SK-N-SH (cell line): ENCODE results near the gene LHPP. TPM values are rescaled to one million over a fixed set of nuclear protein-coding genes. Genes with fewer than 3 reads are reported as not detected.

Source experiments
- CTCF ChIA-PET: fragments of 300-600, 350-600 bp; formaldehyde crosslinking; extraction: SDS; loops from one replicate; lab custom pipeline; 2021; lab: Yijun Ruan, JAX
- POLR2A ChIA-PET: fragments of 350-600 bp; sonication (Branson Sonifier 250); formaldehyde crosslinking; extraction: SDS; loops from one replicate; lab custom pipeline; 2020; ENCODE audit warnings: antibody characterized with exemption, inconsistent platforms; lab: Yijun Ruan, JAX
- DNase-seq: peaks from one replicate; pipeline ENCODE4 v3.0.0; 2012
- H2AFZ ChIP-seq: fragments of 200-600 bp; sonication (generic); 2 replicates; pipeline ENCODE4 v1.8.1; 2016; ENCODE audit warnings: antibody characterized with exemption, mild to moderate bottlenecking, low read depth
- H3F3A ChIP-seq: fragments of 200-600 bp; sonication (generic); replicated peaks from 2 replicates; pipeline ENCODE3; 2016; ENCODE audit warnings: antibody characterized with exemption, mild to moderate bottlenecking; ENCODE audit not compliant: insufficient read depth
- H3K27ac ChIP-seq, 2 experiments: fragments of 200-500 bp in 1 of 2; fragments of 200-600 bp in 1 of 2; sonication (Bioruptor generic) in 1 of 2; sonication (generic), shearing (Covaris generic) in 1 of 2; 2 replicates each; pipeline versions ENCODE4 v1.5.1 to v1.6.1; 2014 to 2016; ENCODE audit warnings: low read depth in 2 of 2, inconsistent platforms in 1 of 2, low read length in 1 of 2, mild to moderate bottlenecking in 1 of 2, mixed read lengths in 1 of 2
- H3K27me3 ChIP-seq: fragments of 200-600 bp; sonication (generic), shearing (Covaris generic); 2 replicates; pipeline ENCODE4 v1.6.1; 2016; ENCODE audit warnings: mixed run types; ENCODE audit not compliant: insufficient read depth
- H3K36me3 ChIP-seq, 2 experiments: fragments of 200-500 bp in 1 of 2; fragments of 200-600 bp in 1 of 2; sonication (Bioruptor generic) in 1 of 2; sonication (generic) in 1 of 2; replicated peaks in 1 of 2; 2 replicates each; pipeline versions ENCODE3 to v1.5.1; 2014 to 2016; ENCODE audit warnings: low read length in 1 of 2, mild to moderate bottlenecking in 1 of 2; ENCODE audit not compliant: insufficient read depth in 2 of 2, control insufficient read depth in 1 of 2
- H3K4me1 ChIP-seq, 2 experiments: fragments of 200-500 bp in 1 of 2; fragments of 200-600 bp in 1 of 2; sonication (Bioruptor generic) in 1 of 2; sonication (generic), shearing (Covaris generic) in 1 of 2; 2 replicates each; pipeline versions ENCODE4 v1.5.1 to v1.6.1; 2014 to 2016; ENCODE audit warnings: low read depth in 1 of 2, low read length in 1 of 2, mixed run types in 1 of 2; ENCODE audit not compliant: insufficient read depth in 2 of 2, control insufficient read depth in 1 of 2
- H3K4me2 ChIP-seq: fragments of 200-600 bp; sonication (generic), shearing (Covaris generic); 2 replicates; pipeline ENCODE4 v1.6.1; 2017; ENCODE audit warnings: mixed run types
- H3K4me3 ChIP-seq, 2 experiments: fragments of 200-500 bp in 1 of 2; fragments of 200-600 bp in 1 of 2; sonication (Bioruptor generic) in 1 of 2; sonication (generic), shearing (Covaris generic) in 1 of 2; 2 replicates each; pipeline versions ENCODE4 v1.5.1 to v1.8.1; 2014 to 2016; ENCODE audit warnings: low read depth in 2 of 2, inconsistent platforms in 1 of 2, low read length in 1 of 2, mild to moderate bottlenecking in 1 of 2, mixed read lengths in 1 of 2, moderate library complexity in 1 of 2
- H3K79me2 ChIP-seq: fragments of 200-600 bp; sonication (generic); 2 replicates; pipeline ENCODE4 v1.8.1; 2017; ENCODE audit warnings: mild to moderate bottlenecking; ENCODE audit not compliant: insufficient read depth
- H3K9ac ChIP-seq: fragments of 200-600 bp; sonication (generic); 2 replicates; pipeline ENCODE4 v1.6.1; 2017; ENCODE audit warnings: mixed run types
- H3K9me2 ChIP-seq: fragments of 200-600 bp; sonication (generic); 2 replicates; pipeline ENCODE4 v1.6.1; 2017; ENCODE audit warnings: mixed run types
- H3K9me3 ChIP-seq: fragments of 200-600 bp; sonication (generic); 2 replicates; pipeline ENCODE4 v1.6.1; 2017; ENCODE audit warnings: mixed run types, mild to moderate bottlenecking, moderate library complexity
- H4K20me1 ChIP-seq: fragments of 200-600 bp; sonication (generic); 2 replicates; pipeline ENCODE4 v1.6.1; 2017; ENCODE audit warnings: mild to moderate bottlenecking, mixed run types; ENCODE audit not compliant: insufficient read depth
- CHD2 ChIP-seq: fragments of 150-350 bp; IDR thresholded peaks from 2 replicates; pipeline ENCODE4 v1.6.1; 2018; ENCODE audit warnings: low read length; ENCODE audit not compliant: partially characterized antibody
- ELF1 ChIP-seq: IDR thresholded peaks from 2 replicates; pipeline ENCODE4 v1.4.0; 2012
- EP300 ChIP-seq, 2 experiments: IDR thresholded peaks; 2 replicates each; pipeline versions ENCODE4 v1.4.0 to v1.6.1; 2012; ENCODE audit warnings: borderline replicate concordance in 1 of 2, low read depth in 1 of 2, low read length in 1 of 2
- FOSL2 ChIP-seq: IDR thresholded peaks from 2 replicates; pipeline ENCODE4 v1.4.0; 2012; ENCODE audit warnings: low read depth, mild to moderate bottlenecking, moderate library complexity, borderline replicate concordance
- FOXJ3 ChIP-seq: sonication (generic); formaldehyde crosslinking; IDR thresholded peaks from 2 replicates; pipeline ENCODE4 v1.5.1; 2020; ENCODE audit warnings: mild to moderate bottlenecking, missing genetic modification reagents
- FOXM1 ChIP-seq: IDR thresholded peaks from 2 replicates; pipeline ENCODE4 v1.4.0; 2012; ENCODE audit warnings: low read depth, mild to moderate bottlenecking
- MAX ChIP-seq: IDR thresholded peaks from 2 replicates; pipeline ENCODE4 v1.4.0; 2012; ENCODE audit warnings: low read depth
- POLR2AphosphoS5 ChIP-seq: IDR thresholded peaks from 2 replicates; pipeline ENCODE4 v1.6.1; 2012; ENCODE audit warnings: low read depth, low read length
- RAD21 ChIP-seq: IDR thresholded peaks from 2 replicates; pipeline ENCODE4 v1.6.1; 2012; ENCODE audit warnings: mild to moderate bottlenecking, low read length
- RCOR1 ChIP-seq: fragments of 150-350 bp; IDR thresholded peaks from 2 replicates; pipeline ENCODE4 v1.6.1; 2017; ENCODE audit warnings: antibody characterized with exemption, low read length
- REST ChIP-seq: IDR thresholded peaks from 2 replicates; pipeline ENCODE4 v1.6.1; 2012; ENCODE audit warnings: mild to moderate bottlenecking, low read depth, low read length, moderate library complexity
- RFX5 ChIP-seq: IDR thresholded peaks from 2 replicates; pipeline ENCODE4 v1.6.1; 2012; ENCODE audit warnings: mild to moderate bottlenecking, improper control_type of control experiment, low read length
- SMC3 ChIP-seq: IDR thresholded peaks from 2 replicates; pipeline ENCODE4 v1.6.1; 2012; ENCODE audit warnings: low read depth, low read length, improper control_type of control experiment
- TCF12 ChIP-seq: IDR thresholded peaks from 2 replicates; pipeline ENCODE4 v1.4.0; 2012
- USF1 ChIP-seq: IDR thresholded peaks from 2 replicates; pipeline ENCODE4 v1.4.0; 2012; ENCODE audit warnings: low read depth, borderline replicate concordance
- USF2 ChIP-seq: fragments of 150-350 bp; IDR thresholded peaks from 2 replicates; pipeline ENCODE4 v1.6.1; 2017; ENCODE audit warnings: antibody characterized with exemption, low read length, low read depth, borderline replicate concordance
- YY1 ChIP-seq: IDR thresholded peaks from 2 replicates; pipeline ENCODE4 v1.4.0; 2012; ENCODE audit warnings: low read depth, mild to moderate bottlenecking
- ZBTB33 ChIP-seq: IDR thresholded peaks from 2 replicates; pipeline ENCODE4 v1.4.0; 2012; ENCODE audit warnings: low read depth, borderline replicate concordance
- WGBS: methylation state at CpG from one replicate; pipeline ENCODE4 v1.1.6; 2017; ENCODE audit warnings: low lambda C conversion rate; 5-methylcytosine and 5-hydroxymethylcytosine counted together
- polyA plus RNA-seq, 3 experiments: library from polyadenylated mRNA; depleted of rRNA; stranded (reverse); fragments of >200 nt; gene quantifications; 2 replicates each; pipeline ENCODE4 v1.2.3, GENCODE V29; 2012

LHPP gene
- polyA plus RNA-seq, 1 of the 3 experiments (the other 2 are of a cell fraction): 29.8 TPM

- no peaks in the 10 kb centered on the region for H3F3A ChIP-seq
- no peak overlapping the region for H3K27ac ChIP-seq
- no peaks in the 10 kb centered on the region for H3K9me2 ChIP-seq
- 80% methylated on average over 7 of the region's 18 CpGs for whole genome bisulfite sequencing
- DNase-seq: no peak
- no peaks in the 10 kb centered on the region for H3K9me3 ChIP-seq
- H2AFZ ChIP-seq: no peak overlapping the region
- H3K36me3 ChIP-seq: no peaks in the 10 kb centered on the region
- no peak overlapping the region for H3K9ac ChIP-seq
- POLR2A ChIA-PET: no interaction called here
- no peak for TF ChIP-seq USF2
- no peak for TF ChIP-seq RFX5
- TF ChIP-seq SMC3: no peak
- TF ChIP-seq MAX: no peak
- TF ChIP-seq TCF12: no peak
- no peak for TF ChIP-seq EP300 (IDR thresholded peaks at IDR 0.05; ENCODE audit: borderline replicate concordance in 1 of 2, low read depth in 1 of 2, low read length in 1 of 2)
- TF ChIP-seq FOSL2: no peak
- no peak for TF ChIP-seq REST
- no peak for TF ChIP-seq ELF1
- TF ChIP-seq, all 33 proteins: peak for 0
- H3K79me2 ChIP-seq: no peaks in the 10 kb centered on the region
- CTCF ChIA-PET: no interaction called here
- H3K4me1 ChIP-seq: no peaks in the 10 kb centered on the region; a peak in 1 of 4 replicates
- H3K4me2 ChIP-seq: no peak overlapping the region
- H3K4me3 ChIP-seq: no peak overlapping the region
- H3K27me3 ChIP-seq: no peaks in the 10 kb centered on the region
- H4K20me1 ChIP-seq: no peaks in the 10 kb centered on the region
Measured at GRCh38 chr10:124596116-124596785, 134.6 kb downstream of the LHPP start.

GRCh38 chr10:124596962-124597845 is 135.6 kb downstream of the LHPP start:
- Histone ChIP-seq H3K79me2 (no peaks in the 10 kb centered on the region), H3K4me3 (no peak overlapping the region), H3K27me3 (no peaks in the 10 kb centered on the region), H3K27ac (no peak overlapping the region), H3K36me3 (no peaks in the 10 kb centered on the region), H3K4me1 (no peaks in the 10 kb centered on the region; a peak in 1 of 4 replicates), H3K9me3 (no peaks in the 10 kb centered on the region), H2AFZ (no peak overlapping the region), H3K4me2 (no peak overlapping the region), H4K20me1 (no peaks in the 10 kb centered on the region), H3K9me2 (no peaks in the 10 kb centered on the region), H3K9ac (no peak overlapping the region), H3F3A (no peaks in the 10 kb centered on the region)
- POLR2A ChIA-PET: no interaction called here
- CTCF ChIA-PET: interaction anchor here (0.5 kb wide), 1 partner anchor 22 kb away, joined by 3 read pairs; no protein-coding TSS in a partner anchor
- WGBS: 91% methylated on average over 11 of the region's 21 CpGs
- no peak for DNase-seq
- no peak for TF ChIP-seq SMC3
- TF ChIP-seq FOXM1: no peak
- TF ChIP-seq RCOR1: no peak
- no peak for TF ChIP-seq ZBTB33
- TF ChIP-seq YY1: no peak
- TF ChIP-seq CHD2: no peak
- TF ChIP-seq POLR2AphosphoS5: no peak
- TF ChIP-seq FOXJ3: no peak
- TF ChIP-seq RAD21: no peak
- TF ChIP-seq USF1: no peak
